SK-N-MC (cell line): ENCODE data around the gene CAND2.

Experiments used
- DNase-seq: peaks from one replicate; pipeline ENCODE4 v3.0.0-alpha.2; 2011; ENCODE audit warnings: low read depth, low spot score
- H3K27ac ChIP-seq: fragments of 200-600 bp; sonication (generic); 2 replicates; pipeline ENCODE4 v1.5.1; 2016; ENCODE audit warnings: mixed run types
- H3K36me3 ChIP-seq: fragments of 200-600 bp; sonication (generic); 2 replicates; pipeline ENCODE4 v1.6.1; 2017; ENCODE audit warnings: antibody characterized with exemption, low read length, mixed read lengths; ENCODE audit not compliant: insufficient read depth
- H3K4me3 ChIP-seq: fragments of 200-600 bp; sonication (generic); 2 replicates; pipeline ENCODE4 v1.5.1; 2016
- H3K9ac ChIP-seq: fragments of 200-600 bp; sonication (generic); 2 replicates; pipeline ENCODE4 v1.8.0; 2017; ENCODE audit warnings: mixed run types, mixed read lengths; ENCODE audit not compliant: insufficient read length
- H3K9me3 ChIP-seq: fragments of 200-600 bp; sonication (generic); 2 replicates; pipeline ENCODE4 v1.6.1; 2017; ENCODE audit warnings: low read depth, mild to moderate bottlenecking, antibody characterized with exemption, low read length, moderate library complexity, mixed read lengths
- EZH2 ChIP-seq: fragments of 200-600 bp; sonication (generic); IDR thresholded peaks from one replicate; pipeline ENCODE4 v1.6.1; 2017; ENCODE audit warnings: antibody characterized with exemption
- FOXP2 ChIP-seq: optimal IDR thresholded peaks from 2 replicates; pipeline ENCODE3; 2011; ENCODE audit warnings: mild to moderate bottlenecking, moderate library complexity; ENCODE audit not compliant: insufficient read depth; ENCODE audit errors: extremely low read length, control extremely low read depth
- POLR2AphosphoS5 ChIP-seq: IDR thresholded peaks from 2 replicates; pipeline ENCODE4 v1.6.1; 2012; ENCODE audit warnings: mild to moderate bottlenecking, low read depth, low read length, borderline replicate concordance

Gene CAND2

GRCh38 chr3:12797124-12797891 lies 828 bp downstream of the CAND2 start:
- Histone ChIP-seq H3K36me3 (no peaks in the 10 kb centered on the region), H3K4me3 (0 out of 2 replicates have a peak overlapping the region, but pooled peaks have one; percentile 73), H3K9me3 (no peaks in the 10 kb centered on the region), H3K27ac (no peak overlapping the region), H3K9ac (no peak overlapping the region)
- TF ChIP-seq POLR2AphosphoS5: no peak
- no peak for DNase-seq

DNA sequence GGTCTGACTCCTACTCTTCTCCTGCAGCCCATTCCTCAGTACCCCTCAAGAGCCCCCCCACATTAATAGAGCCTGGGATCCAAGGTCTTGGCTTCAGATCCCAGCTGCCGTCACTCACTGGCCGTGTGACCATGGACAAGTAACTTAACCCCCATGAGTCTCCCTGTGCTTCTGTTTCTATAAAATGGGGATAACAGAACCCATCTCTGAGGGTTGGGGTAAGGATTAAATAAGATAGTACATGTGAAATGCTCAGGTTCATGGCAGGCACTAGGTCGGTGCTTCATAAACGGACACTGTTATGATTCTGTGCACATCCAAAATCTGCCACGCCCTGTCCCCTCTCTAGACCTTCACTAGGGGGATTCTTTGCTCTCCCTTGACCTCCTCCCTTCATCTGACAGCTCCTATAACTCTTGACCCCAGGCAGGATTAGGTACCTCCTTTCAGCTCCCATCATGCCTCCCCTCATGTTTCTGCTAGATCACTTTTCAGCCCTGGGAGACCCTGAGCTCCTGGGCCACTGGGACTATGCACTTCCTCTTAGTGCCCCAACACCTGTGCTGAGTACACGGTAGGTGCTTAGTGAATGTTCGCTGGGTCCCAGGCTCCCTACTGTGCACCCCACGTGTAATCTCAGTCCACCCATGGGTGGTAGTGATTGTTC lies 1.5 kb downstream of the CAND2 start:
- Histone ChIP-seq H3K9ac (no peak overlapping the region), H3K4me3 (no peak overlapping the region), H3K27ac (no peak overlapping the region), H3K9me3 (no peaks in the 10 kb centered on the region), H3K36me3 (no peaks in the 10 kb centered on the region)
- TF ChIP-seq EZH2 (no peak), FOXP2 (no peak), POLR2AphosphoS5 (no peak)
- DNase-seq: no peak

DNA sequence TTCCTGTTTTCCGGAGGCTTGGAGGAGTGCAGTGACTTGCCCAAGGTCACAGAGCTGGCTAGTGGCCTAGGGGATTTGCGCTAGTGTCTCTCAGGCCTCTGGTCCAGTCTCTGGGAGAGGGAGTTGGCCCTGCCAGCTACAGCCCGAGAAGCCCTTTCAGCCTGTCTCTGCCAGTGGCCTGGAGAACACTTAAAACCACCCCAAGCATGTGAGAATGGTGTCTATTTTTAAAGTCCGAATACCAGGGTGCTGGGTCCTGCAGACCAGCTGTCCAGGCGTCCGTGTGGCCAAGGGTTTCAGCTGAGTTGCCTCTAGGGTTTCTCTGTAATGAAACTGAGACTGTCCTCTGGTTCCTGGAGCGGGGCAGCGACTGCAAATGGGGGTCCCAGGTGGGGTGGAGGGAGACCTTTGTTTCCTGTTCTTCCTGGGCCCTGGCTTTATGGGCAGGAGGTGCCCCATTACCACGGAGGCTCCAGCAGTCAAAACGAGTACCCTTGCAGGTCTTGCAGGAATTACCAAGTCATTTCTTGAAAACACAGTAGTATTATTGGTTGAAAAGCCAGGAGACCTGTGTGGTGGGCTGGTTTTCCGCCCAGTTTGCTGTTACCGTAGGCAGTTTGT lies 2.2 kb downstream of the CAND2 start:
- H3K27ac ChIP-seq: no peak overlapping the region
- H3K4me3 ChIP-seq: no peak overlapping the region
- H3K36me3 ChIP-seq: no peaks in the 10 kb centered on the region
- DNase-seq: no peak
- no peaks in the 10 kb centered on the region for H3K9me3 ChIP-seq
- no peak overlapping the region for H3K9ac ChIP-seq
- TF ChIP-seq POLR2AphosphoS5 (no peak), FOXP2 (no peak), EZH2 (no peak)

DNA sequence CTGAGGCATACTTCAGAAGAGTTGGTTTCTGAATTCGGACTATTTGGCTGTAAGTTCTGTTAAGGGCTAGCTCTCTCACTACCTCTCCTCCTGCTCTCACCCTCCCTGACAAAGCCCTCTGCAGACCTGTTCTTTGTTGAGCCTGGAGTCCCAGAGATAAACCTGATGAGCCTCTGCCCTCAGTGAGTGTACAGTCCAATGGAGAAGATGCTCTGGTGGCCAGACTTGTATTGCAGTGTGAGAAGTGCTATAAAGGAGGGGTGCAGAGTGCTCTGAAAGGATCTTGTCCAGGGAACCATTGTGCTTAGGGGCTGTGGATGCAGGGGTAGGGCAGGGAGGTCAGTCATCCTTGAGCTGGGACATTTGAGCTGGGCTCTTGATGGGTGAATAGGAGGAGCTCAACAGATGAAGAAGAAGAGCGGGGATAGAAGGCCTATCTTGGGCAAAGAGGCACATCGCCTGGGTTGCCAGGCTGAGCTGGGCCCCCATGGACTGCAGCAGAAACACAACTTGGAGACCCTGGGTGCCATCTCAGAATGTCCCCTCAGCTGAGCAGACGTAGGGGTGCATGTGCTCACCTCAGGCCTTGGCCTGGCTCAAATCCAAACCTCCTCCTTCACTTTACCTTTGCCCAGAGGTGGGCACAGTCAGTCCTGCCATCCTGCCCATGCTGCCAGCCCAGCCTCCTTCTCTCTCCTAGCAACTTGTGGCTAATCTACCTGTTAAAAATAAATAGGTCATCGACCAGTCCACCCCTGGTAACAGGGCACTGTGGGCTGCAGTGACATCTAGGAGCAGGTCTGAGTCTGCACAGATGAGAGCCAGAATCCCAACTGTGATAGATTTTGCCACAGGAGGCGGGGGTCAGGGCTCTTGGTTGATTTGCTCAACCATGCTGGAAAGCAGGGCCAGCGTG lies 3.3 kb downstream of the CAND2 start:
- Histone ChIP-seq H3K4me3 (no peak overlapping the region), H3K9me3 (no peaks in the 10 kb centered on the region), H3K36me3 (no peaks in the 10 kb centered on the region), H3K9ac (no peak overlapping the region), H3K27ac (no peak overlapping the region)
- TF ChIP-seq POLR2AphosphoS5 (no peak), EZH2 (no peak), FOXP2 (no peak)
- DNase-seq: no peak

DNA sequence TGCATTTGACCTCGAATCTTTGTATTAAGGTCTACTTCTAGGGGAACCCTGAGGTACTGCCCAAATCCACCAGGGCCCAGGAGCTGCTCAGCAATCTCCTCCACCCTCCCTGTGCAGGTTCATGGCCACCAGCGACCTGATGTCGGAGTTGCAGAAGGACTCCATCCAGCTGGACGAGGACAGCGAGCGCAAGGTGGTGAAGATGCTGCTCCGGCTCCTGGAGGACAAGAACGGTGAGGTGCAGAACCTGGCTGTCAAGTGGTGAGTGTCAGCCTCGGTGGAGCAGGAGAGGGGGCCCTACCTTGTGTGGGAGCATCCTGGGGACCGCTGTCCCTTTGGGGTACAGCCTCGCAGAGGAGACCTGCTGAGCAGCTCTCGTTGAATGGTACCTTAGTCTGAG lies 6.9 kb downstream of the CAND2 start:
- TF ChIP-seq FOXP2 (no peak), POLR2AphosphoS5 (no peak), EZH2 (no peak)
- no peaks in the 10 kb centered on the region for H3K9me3 ChIP-seq
- no peak overlapping the region for H3K27ac ChIP-seq
- no peak for DNase-seq
- no peak overlapping the region for H3K9ac ChIP-seq
- no peaks in the 10 kb centered on the region for H3K36me3 ChIP-seq
- no peak overlapping the region for H3K4me3 ChIP-seq

- H3K4me3 ChIP-seq: no peak overlapping the region
- no peak overlapping the region for H3K9ac ChIP-seq
- TF ChIP-seq POLR2AphosphoS5 (no peak), FOXP2 (no peak), EZH2 (no peak)
- no peak for DNase-seq
- no peaks in the 10 kb centered on the region for H3K9me3 ChIP-seq
- H3K27ac ChIP-seq: no peak overlapping the region
- H3K36me3 ChIP-seq: no peaks in the 10 kb centered on the region
These were observed 10.6 kb downstream of the CAND2 start for GRCh38 chr3:12807066-12807465.

DNA sequence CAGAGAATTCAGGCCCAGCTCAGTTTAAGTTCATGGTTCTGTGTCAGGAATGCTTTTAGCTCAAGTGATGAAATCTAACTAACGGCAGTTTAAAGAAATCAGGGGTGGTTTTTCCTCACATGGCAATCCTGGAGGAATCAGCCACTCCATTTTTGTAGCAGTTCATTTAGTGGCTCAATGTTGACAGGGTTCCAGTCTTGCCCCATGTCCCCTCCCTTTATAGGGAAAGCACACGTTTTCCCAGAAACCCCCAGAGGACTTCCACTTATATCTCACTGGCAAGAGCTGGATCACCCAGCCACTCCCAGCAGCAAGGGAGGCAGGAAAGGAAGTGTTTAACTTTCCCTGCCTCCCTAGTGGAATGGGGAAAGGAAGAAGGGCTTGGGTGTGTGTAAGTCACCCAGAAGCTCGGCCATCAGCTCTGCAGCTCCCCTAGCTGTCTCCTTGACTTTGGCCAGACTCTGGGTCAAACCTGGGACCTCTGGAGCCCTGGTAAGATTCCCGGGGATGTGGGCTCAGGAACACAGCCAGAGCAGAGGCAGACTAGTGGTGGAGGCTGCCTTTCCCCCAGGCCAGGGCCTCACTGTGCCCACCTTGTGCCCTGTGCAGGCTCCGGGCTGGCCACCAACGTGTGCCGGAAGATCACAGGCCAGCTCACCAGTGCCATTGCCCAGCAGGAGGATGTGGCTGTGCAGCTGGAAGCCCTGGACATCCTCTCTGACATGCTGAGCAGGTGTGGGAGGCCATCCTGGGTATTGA lies 11.3 kb downstream of the CAND2 start:
- H3K36me3 ChIP-seq: no peaks in the 10 kb centered on the region
- TF ChIP-seq EZH2 (no peak), FOXP2 (no peak), POLR2AphosphoS5 (no peak)
- no peak for DNase-seq
- no peak overlapping the region for H3K9ac ChIP-seq
- H3K9me3 ChIP-seq: no peaks in the 10 kb centered on the region
- H3K27ac ChIP-seq: no peak overlapping the region
- no peak overlapping the region for H3K4me3 ChIP-seq
